NK-92 treated with Interleukin-12 subunit alpha and Interleukin-12 subunit beta, amount 100 ng/mL, for 24 hours (cell line): ENCODE results near the gene SUPT20H.
A peak's percentile ranks its signal among the peaks of the same experiment; 100 is the strongest.

Experiments
- DNase-seq: peaks from one replicate; lab custom pipeline; 2025; lab: John Stamatoyannopoulos, UW

The SUPT20H gene

DNA sequence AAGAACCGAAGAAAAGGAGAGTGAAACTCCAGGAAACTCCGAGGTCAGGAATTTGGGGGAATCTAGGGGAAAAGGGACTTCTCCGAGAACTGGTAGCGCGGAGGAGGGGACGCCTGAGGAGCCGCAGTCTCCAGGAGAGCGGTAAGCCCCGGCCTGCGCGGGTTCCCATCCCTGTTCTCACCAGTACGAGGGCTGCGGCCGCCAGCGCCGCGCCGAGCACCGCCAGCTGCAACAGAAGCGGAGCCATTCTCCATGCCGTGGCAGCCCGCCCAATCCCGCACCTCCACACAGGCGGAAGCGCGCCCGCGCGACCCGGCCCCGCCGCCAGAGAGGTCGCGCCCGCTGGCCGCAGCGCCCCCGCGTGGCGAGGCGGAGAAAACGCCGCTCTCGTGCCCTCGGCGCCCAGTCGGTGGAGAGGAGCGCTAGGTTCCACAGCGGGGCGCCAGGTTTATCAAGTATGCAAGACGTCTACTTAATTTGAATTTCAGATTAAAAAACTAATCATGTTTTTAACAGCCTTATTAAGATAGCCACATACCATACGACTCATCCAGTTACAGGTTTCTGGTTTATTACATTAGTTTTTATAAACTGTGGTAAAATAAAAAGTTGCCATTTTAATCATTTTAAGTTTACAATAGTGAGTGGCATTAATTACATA lies 60.3 kb downstream of the SUPT20H start, which contains the start of gene ALG5:
TSS of gene ALG5 (minus strand) at position 287 of the 661 bp plus-strand sequence. CDS start at position 247, 40 bp downstream.
- peak; percentile 85 for DNase-seq

GRCh38 chr13:36998624-36999041 lies 60.9 kb downstream of the SUPT20H start:
- peak; percentile 7 for DNase-seq

DNA sequence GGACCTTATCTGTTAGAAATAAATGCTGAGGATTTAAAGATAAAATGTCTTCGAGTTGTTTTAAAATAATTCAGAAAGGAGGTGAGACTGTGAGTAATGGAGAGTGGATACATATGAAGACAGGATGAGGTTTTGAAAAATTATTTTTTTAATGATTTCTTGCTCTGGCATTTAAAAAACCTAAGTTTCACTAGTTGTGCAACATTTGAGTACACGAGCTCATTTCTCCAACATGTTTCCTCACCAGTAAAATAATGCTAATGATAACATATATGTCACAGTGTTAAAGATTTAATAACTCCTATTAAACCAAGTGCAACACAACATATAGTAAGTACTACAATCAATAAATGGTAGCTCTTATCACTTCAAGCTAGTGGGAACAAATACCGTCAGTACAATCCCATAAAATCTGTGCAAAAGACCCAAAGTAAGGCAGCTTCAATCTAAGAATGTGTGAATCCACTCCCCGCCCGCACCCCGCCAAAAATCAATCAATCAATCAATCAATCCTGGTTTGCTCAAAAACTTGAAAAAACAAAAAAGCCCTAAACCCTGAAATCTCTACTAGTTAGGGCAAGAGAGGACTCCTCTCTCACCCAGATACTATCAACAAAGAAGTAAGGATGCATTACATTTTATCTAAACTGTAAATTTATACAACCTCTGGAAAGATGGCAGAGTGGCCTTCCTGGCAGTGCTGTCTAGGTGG lies 61.6 kb downstream of the SUPT20H start:
- DNase-seq = no peak

DNA sequence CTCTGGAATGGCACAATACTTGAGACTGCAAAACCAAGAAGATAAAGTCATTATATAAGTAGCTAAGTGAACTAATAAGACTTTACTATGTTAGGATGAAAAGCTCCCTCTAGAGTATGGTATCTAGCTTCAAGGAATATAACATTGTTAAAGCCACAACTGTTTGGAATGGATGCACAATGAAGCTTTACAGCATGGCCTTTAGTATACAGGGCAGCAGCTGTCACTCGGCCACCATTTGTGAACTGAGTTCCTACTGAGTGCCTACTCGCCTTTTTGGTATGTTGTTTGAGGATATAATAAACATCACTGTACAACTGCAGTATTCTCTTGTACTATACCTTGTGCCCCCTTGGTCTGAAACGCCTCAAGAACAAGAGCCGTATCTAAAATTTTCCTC lies 67.1 kb downstream of the SUPT20H start:
- DNase-seq = no peak

DNA sequence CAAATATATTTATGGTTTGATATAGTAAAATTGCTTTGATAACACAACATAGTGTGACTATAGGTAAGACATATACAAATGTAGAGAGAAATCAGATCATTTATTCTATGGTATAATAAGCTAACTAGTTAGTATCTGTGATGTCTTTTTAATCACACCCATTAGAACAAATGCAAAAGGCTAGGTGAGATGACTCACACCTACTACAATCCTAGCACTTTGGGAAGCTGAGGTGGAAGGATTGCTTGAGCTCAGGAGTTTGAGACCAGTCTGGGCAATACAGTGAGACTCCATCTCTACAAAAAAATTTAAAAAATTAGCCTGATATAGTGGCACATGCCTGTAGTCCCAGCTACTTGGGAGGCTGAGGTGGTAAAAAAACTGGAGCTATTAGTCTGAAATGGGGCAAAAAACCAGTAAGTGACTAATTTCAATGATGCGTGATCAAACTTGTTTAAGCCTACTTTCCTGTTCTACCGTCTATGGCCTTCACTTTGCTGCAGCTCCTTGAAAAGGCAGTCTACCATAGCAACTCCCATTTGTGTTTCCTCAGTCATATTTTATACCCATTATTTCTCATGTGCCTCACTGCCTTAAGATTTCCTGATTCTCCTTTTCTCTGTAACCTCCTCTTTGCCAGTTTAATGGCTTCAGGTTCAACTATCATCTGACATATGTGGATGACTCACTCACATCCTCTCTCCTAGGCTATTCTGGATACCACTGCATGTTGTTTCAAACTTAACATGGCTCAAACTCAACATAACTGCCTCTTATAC lies 72.8 kb downstream of the SUPT20H start:
- DNase-seq = no peak

- no peak for DNase-seq
These were observed 78.2 kb downstream of the SUPT20H start for GRCh38 chr13:36981156-36981743.

- DNase-seq = no peak
These were observed 80.0 kb downstream of the SUPT20H start for GRCh38 chr13:36979361-36980050.

GRCh38 chr13:36975172-36975571 lies 84.3 kb downstream of the SUPT20H start:
- DNase-seq = no peak

GRCh38 chr13:36973621-36974295 lies 85.7 kb downstream of the SUPT20H start:
- no peak for DNase-seq

DNA sequence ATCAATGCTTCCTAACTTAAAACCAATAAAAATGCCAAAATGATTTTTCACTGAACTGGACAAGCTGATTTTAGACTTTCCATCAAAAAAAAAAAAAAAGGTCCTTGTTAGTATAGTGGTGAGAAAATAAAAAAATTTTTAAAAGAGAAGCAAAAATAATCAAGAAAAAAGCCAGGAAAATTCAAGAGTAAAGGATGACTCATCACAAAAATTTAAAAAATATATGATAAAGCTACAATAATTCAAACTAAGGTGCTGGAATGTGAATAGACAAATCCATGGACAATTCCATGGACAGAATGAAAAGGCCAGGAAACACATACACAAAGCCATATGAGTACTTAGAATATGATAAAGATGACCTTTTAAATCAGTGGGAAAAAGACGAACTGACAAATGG lies 86.5 kb downstream of the SUPT20H start:
- DNase-seq = no peak

- DNase-seq = no peak
These were observed 93.1 kb downstream of the SUPT20H start for GRCh38 chr13:36966404-36966803.

DNA sequence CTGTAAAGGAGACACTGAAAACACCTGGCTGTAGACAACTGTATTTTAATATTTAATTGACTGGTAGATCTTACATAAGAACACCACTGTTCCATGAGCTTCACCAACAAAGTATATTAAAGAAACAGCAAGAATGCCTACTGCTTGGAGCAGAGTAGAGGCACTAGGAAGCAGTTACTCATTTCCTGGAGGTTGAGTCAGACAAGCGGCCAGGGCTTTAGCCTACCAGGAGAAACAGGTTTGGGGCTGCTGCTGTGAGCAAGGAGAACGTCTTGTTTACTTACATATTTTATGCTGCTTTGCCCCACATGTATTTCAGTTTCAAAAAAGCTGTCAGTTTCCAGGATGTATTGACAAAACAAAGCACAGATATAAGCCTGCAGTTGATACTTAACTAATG lies 93.7 kb downstream of the SUPT20H start:
- DNase-seq = peak; percentile 2

- no peak for DNase-seq
These were observed 99.9 kb downstream of the SUPT20H start for GRCh38 chr13:36959456-36960116.
